DMS153 treated with DMSO at 0.1 percent for 48 hours (cell line): ENCODE data around the gene PARD6G.

ENCODE experiments used
- DNase-seq: peaks from one replicate; lab custom pipeline; 2025; ENCODE audit not compliant: unreplicated experiment; lab: John Stamatoyannopoulos, UW

The PARD6G gene

GRCh38 chr18:80115035-80115434, 132.3 kb downstream of the PARD6G start:
- DNase-seq, result no peak

GRCh38 chr18:80112624-80113248, 134.6 kb downstream of the PARD6G start:
- no peak for DNase-seq

DNA sequence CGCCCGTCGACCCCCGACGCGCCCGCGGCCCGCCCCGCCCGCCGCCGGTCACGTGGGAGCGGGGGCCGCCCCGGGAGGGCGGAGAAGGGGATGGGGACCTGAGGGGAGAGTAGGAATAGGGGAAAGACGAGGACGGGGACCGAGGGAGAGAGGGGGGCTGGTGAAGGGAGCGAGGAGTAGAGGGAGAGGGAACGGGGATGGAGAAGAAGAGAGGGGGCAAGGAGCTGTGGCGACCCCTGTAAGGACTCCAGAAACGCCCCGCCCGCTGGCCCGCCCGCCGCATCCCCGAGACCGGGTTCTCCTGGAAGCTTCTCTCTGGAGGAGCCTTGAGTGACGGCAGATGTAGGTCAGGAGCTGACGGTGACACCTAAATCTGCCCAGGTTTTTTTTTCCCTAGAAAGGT, 137.6 kb downstream of the PARD6G start:
- DNase-seq, result no peak

DNA sequence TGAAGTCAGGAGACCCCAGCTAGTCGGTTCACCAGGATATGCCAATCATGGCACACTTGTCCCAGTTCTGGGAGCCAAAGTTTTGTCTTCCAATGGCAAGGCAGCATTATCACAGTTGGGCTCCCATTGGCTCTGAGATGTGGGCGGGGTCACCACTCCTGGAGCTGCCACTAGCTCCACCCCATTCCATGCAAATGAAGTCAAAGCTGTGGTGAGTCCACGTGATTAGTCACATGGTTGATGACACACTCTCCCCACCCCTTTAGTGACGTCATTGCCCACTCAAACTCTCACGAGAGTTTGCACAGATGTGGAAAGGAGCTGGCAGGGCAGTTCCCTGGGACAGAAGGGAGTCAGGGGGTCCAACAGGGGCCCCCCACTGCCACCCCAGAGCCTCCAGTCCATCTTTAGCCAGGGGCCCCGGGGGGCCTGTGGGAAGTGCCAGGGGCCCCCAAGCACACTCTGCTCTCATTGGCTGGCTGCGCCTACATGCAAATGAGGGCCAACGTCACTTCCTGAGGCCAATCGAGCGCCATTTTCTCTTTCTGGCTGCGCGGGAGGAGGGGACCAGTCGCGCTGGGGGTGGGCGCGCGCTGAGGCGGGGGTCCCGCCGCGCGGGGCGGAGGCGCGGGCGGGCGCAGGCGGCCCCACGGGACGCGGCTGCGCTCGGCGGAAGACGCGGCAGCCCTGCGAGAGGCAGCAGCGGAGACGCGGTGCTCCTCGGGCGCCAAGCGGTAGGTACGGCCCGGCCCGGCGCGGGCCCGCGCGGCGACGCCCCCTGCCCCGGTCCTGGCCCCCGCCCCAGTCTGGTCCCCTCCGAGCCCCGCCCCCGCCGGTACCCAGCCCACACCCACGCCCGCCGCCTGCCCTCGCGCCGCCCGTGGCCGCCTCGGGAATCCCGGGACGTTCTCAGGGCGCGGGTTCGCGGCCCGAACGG, 138.3 kb downstream of the PARD6G start, which contains the start of gene ADNP2:
Gene ADNP2, plus strand, starts transcription at position 524 of the 937 bp plus-strand sequence. CDS start 8,281 bp downstream, outside the sequence.
- DNase-seq, result peak; percentile 76

DNA sequence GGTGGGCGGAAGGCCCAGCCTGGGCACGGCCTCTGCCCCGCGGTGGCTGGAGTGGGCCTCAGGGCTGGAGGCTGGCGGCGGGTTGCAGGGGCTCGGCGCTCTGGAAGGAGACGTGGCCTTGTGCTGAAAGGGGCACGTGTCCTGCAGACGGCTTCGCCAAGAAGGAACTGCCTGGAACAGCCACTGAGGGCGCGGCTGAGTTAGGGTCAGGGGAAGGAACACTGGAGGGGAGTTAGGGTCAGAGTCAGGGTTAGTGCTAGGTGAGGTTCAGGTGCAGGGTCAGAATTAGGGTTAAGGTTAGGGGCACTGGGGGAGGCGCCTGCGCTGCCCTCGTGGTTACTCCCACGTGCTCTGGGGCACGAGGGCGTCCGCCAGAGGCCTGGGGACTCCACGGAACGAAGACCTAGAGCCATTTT, 139.2 kb downstream of the PARD6G start:
- no peak for DNase-seq

DNA sequence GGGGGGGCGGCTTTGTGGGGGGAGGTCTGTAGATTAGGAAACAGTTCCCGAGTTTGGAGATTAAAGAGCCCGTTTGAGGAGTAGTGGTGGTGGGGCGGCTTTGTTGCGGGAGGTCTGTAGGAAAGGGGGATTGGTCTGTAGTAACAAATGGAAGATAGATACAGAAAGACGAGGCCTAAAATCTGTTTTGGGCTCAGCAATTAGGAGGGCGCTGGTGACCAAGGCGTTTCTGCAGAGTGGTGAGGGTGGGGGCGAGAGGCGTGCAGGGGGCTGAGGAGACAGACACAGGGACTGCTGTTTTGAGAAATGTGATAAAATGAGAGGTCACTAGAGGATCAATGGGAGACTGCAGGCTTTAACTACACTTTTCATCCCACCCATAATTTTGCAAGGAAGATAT, 139.9 kb downstream of the PARD6G start:
- no peak for DNase-seq
